ENCODE results near the gene TBC1D9B. TPM values are rescaled to one million over a fixed set of nuclear protein-coding genes. Genes with fewer than 3 reads are reported as not detected.

Gene TBC1D9B
- total RNA-seq, 2 donors from 2014 or later = 89.3 to 136 TPM

DNA sequence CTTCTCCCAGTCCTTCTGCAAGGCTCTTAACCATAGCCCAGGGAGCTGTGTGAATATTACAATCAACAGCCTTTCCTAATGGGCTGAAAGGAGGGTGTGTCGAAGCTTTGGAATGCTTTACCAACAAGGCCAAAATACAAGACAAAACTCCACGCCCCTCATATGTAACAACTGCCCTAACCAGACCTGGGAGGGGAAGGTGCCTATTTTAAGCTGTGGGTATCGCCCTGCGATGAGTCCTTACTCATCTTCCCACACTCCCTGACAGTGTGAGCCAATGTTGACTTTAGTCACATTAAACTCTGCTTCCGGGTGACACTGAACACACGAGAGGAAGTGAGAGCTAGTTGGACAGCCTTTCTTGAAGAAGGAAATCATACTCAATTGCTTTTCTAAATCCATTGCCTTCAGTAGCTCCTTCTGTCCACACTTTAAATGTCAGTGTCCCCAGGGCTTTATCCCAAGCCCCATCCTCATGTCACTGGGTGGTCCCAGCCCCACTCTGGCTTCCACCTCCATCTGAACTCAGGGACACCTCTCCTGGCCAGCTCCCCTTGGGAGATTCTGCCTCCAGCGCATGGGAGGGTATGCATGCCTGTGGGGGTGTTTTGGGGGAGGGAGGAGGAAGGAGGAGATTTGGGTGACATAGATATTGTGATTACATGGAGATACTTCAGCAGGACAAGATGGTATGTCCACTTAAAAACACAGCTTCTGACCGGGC, 6.5 kb upstream of the TBC1D9B start:
- no peaks in the 10 kb centered on the region for H3K9me3 ChIP-seq
- DNase-seq = peak; percentile 68
- no peak overlapping the region for H3K4me3 ChIP-seq
- peaks cover 6% of the 10 kb centered on the region for H3K4me1 ChIP-seq
- TF ChIP-seq, protein P1, sequence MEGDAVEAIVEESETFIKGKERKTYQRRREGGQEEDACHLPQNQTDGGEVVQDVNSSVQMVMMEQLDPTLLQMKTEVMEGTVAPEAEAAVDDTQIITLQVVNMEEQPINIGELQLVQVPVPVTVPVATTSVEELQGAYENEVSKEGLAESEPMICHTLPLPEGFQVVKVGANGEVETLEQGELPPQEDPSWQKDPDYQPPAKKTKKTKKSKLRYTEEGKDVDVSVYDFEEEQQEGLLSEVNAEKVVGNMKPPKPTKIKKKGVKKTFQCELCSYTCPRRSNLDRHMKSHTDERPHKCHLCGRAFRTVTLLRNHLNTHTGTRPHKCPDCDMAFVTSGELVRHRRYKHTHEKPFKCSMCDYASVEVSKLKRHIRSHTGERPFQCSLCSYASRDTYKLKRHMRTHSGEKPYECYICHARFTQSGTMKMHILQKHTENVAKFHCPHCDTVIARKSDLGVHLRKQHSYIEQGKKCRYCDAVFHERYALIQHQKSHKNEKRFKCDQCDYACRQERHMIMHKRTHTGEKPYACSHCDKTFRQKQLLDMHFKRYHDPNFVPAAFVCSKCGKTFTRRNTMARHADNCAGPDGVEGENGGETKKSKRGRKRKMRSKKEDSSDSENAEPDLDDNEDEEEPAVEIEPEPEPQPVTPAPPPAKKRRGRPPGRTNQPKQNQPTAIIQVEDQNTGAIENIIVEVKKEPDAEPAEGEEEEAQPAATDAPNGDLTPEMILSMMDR (IDR thresholded peaks at IDR 0.05) = no peak
- intact Hi-C loops (cut with DNase I) = no loop called here
- H3K27me3 ChIP-seq = no peaks in the 10 kb centered on the region
- no peak overlapping the region for H3K9ac ChIP-seq (ENCODE audit: low read depth in 2 of 2, low read length in 2 of 2)
- H3K36me3 ChIP-seq = no peaks in the 10 kb centered on the region
- H3K27ac ChIP-seq = peak overlapping the region; percentile 44

DNA sequence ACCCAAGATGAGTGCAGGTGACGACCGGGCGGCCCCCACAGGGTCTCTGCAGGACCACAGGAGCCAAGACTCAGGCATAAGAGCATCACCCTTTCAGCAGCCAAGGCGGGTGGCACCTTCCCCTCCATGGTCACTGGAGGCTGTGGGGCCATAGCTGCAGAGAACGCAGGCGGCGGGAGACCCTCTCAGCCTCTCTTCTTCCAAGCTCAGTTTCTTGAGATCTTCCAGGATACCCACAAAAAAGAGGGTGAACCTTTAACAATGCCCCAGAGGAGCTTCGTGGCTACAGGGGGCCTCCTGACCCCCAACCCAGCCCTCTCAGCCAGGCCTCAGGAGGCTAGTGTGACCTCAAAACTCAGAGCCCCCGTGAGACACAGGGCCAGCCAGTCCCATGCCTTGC, 5.8 kb upstream of the TBC1D9B start:
- no peaks in the 10 kb centered on the region for H3K9me3 ChIP-seq
- no peaks in the 10 kb centered on the region for H3K27me3 ChIP-seq
- no peak overlapping the region for H3K4me3 ChIP-seq
- H3K9ac ChIP-seq (ENCODE audit: low read depth in 2 of 2, low read length in 2 of 2) = no peak overlapping the region
- H3K36me3 ChIP-seq = no peaks in the 10 kb centered on the region
- H3K27ac ChIP-seq = peak overlapping the region; percentile 44
- no peak for DNase-seq
- H3K4me1 ChIP-seq = peaks cover 6% of the 10 kb centered on the region
- TF ChIP-seq, protein P1 (IDR thresholded peaks at IDR 0.05) = no peak
- intact Hi-C loops (cut with DNase I) = no loop called here

DNA sequence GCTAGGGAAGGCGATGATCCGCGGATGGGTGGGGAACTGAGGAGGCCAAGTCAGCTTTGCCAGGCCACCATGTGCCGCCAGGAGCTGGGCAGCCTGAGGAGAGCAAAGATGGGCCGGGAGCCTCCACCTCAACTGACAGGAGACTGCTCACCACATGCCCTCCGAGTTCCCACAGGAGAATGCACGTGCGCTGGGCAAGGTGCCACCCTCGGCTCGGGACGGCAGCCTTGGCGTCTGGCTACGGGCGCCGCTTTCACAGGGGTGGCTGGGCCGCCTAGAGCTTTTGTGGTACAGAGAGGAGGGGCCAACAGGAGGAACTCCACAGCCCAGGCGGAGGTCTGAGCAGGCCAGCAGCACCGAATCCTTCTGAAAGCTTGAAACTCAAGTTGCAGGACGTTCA, 5.3 kb upstream of the TBC1D9B start:
- TF ChIP-seq, protein P1 (IDR thresholded peaks at IDR 0.05) = no peak
- Histone ChIP-seq H3K27me3 (no peaks in the 10 kb centered on the region), H3K9ac (ENCODE audit: low read depth in 2 of 2, low read length in 2 of 2) (no peak overlapping the region), H3K4me3 (no peak overlapping the region), H3K9me3 (no peaks in the 10 kb centered on the region), H3K36me3 (no peaks in the 10 kb centered on the region), H3K4me1 (peaks cover 6% of the 10 kb centered on the region), H3K27ac (no peak overlapping the region)
- intact Hi-C loops (cut with DNase I) = no loop called here
- no peak for DNase-seq

DNA sequence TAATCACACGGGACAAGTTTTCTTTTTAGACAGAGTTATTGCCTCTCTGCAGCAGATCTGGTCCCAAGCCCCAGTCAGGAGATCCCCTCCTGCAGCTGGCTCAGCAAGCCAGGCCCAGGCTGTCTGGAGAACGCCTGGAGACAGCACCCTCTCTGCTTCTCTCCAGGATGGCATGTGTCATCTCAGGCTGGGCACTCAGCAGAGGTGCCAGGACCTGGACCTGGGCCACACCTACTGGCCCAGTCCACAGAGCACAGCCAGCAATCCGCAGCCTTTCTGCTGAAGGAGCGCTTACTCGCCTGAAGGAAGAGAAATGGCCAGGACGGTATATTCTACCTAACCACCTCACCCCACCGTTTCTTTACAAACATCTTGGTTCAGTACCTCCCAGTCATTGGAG, 4.7 kb upstream of the TBC1D9B start:
- Histone ChIP-seq H3K4me1 (peaks cover 6% of the 10 kb centered on the region), H3K36me3 (no peaks in the 10 kb centered on the region), H3K4me3 (no peak overlapping the region), H3K9me3 (no peaks in the 10 kb centered on the region), H3K27ac (no peak overlapping the region), H3K9ac (ENCODE audit: low read depth in 2 of 2, low read length in 2 of 2) (no peak overlapping the region), H3K27me3 (no peaks in the 10 kb centered on the region)
- intact Hi-C loops (cut with DNase I) = no loop called here
- no peak for DNase-seq
- TF ChIP-seq, protein P1 (IDR thresholded peaks at IDR 0.05) = no peak

DNA sequence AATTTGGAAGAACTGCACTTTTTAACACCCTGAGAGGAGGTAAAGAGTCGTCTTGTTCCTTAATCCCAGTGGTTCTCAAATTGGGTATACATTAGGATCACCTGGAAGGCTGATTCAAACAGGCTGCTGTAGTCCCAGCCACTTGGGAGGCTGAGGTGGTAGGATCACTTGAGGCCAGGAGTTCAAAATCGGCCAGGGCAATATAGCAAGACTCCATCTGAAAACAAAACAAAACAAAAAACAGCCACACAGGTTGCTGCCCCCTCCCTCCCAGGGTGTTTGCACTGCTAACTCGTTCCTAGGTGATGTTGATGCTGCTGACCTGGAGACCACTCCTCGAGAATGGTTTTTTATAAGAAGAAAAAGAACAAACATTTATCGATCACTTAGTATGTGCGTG, 1.5 kb upstream of the TBC1D9B start:
- H3K27me3 ChIP-seq = no peaks in the 10 kb centered on the region
- no peaks in the 10 kb centered on the region for H3K36me3 ChIP-seq
- no peak for DNase-seq
- H3K27ac ChIP-seq = no peak overlapping the region
- no peak overlapping the region for H3K9ac ChIP-seq (ENCODE audit: low read depth in 2 of 2, low read length in 2 of 2)
- H3K4me1 ChIP-seq = peaks cover 13% of the 10 kb centered on the region
- TF ChIP-seq, protein P1 (IDR thresholded peaks at IDR 0.05) = no peak
- no peaks in the 10 kb centered on the region for H3K9me3 ChIP-seq
- intact Hi-C loops (cut with DNase I) = loop anchor here (5.0 to 10.0 kb wide), 2 partner anchors 104 to 183 kb away; partner anchors contain the start of gene MGAT4B
- H3K4me3 ChIP-seq = no peak overlapping the region
